Panc1 (cell line): ENCODE measurements around the gene RPP25. TPM values are rescaled to one million over a fixed set of nuclear protein-coding genes. Genes with fewer than 3 reads are reported as not detected.

ENCODE experiments used
- ATAC-seq: fragments of 200-7000 bp; cut with Tn5 transposase; 2 replicates; pipeline ENCODE4 v1.9.1; 2020; ENCODE audit warnings: mild to moderate bottlenecking, moderate library complexity
- BruUV-seq: library from RNA; stranded (reverse); fragments of 400-500 nt; replicated peaks from 2 replicates; lab custom pipeline; 2021; lab: Mats Ljungman, UMichigan
- CTCF ChIA-PET: fragments of 300-600 bp; sonication (Branson Sonifier 250); formaldehyde crosslinking; loops from one replicate; lab custom pipeline; 2022; ENCODE audit warnings: antibody characterized with exemption; lab: Charles Lee
- POLR2A ChIA-PET: fragments of 300-600 bp; sonication (Branson Sonifier 250); formaldehyde crosslinking; loops from one replicate; lab custom pipeline; 2022; ENCODE audit warnings: antibody characterized with exemption; lab: Charles Lee
- DNase-seq: peaks from one replicate; pipeline ENCODE4 v3.0.0-alpha.2; 2010; ENCODE audit warnings: low read depth, low spot score
- H3K27ac ChIP-seq: 2 replicates; pipeline ENCODE4 v1.5.1; 2011; ENCODE audit warnings: mild to moderate bottlenecking, low read length, inconsistent platforms
- H3K27me3 ChIP-seq: fragments of 200-500 bp; sonication (Bioruptor generic); 2 replicates; pipeline ENCODE4 v1.6.0; 2014; ENCODE audit warnings: low read length, inconsistent platforms; ENCODE audit not compliant: control insufficient read depth, insufficient read depth
- H3K36me3 ChIP-seq: fragments of 200-500 bp; sonication (Bioruptor generic); 2 replicates; pipeline ENCODE4 v1.5.1; 2014; ENCODE audit warnings: inconsistent platforms, mild to moderate bottlenecking, low read length, moderate library complexity; ENCODE audit not compliant: control insufficient read depth, insufficient read depth
- H3K4me1 ChIP-seq: 2 replicates; pipeline ENCODE4 v1.5.1; 2011; ENCODE audit warnings: inconsistent platforms, mild to moderate bottlenecking, low read length, moderate library complexity; ENCODE audit not compliant: control insufficient read depth, insufficient read depth
- H3K4me3 ChIP-seq, 2 experiments: 2 replicates each; pipeline ENCODE4 v1.5.1; 2011 to 2012; ENCODE audit warnings: low read depth in 2 of 2, low read length in 2 of 2, mild to moderate bottlenecking in 2 of 2, inconsistent platforms in 1 of 2, moderate library complexity in 1 of 2
- H3K9me3 ChIP-seq: fragments of 200-500 bp; sonication (Bioruptor generic); 2 replicates; pipeline ENCODE4 v1.5.1; 2014; ENCODE audit warnings: low read depth, mild to moderate bottlenecking, inconsistent platforms, low read length, moderate library complexity; ENCODE audit not compliant: control insufficient read depth, insufficient read depth
- POLR2AphosphoS5 ChIP-seq: IDR thresholded peaks from 2 replicates; pipeline ENCODE4 v1.6.1; 2012; ENCODE audit warnings: mild to moderate bottlenecking, low read depth, low read length, moderate library complexity
- SIN3A ChIP-seq: IDR thresholded peaks from 2 replicates; pipeline ENCODE4 v1.6.1; 2012; ENCODE audit warnings: low read depth, mild to moderate bottlenecking, low read length, moderate library complexity, borderline replicate concordance; ENCODE audit not compliant: insufficient read depth
- TCF7L2 ChIP-seq: IDR thresholded peaks from 2 replicates; pipeline ENCODE4 v1.6.1; 2011; ENCODE audit warnings: mild to moderate bottlenecking, low read depth, low read length, inconsistent platforms
- in situ Hi-C: cut with HindIII; loops from 2 replicates; pipeline ENCODE4 v1.10.0; 2016; ENCODE audit warnings: low sequenced_read_pairs, low pct_unique_long_range_greater_than_20kb
- intact Hi-C: fragments of 100-400 bp; cut with micrococcal nuclease; formaldehyde crosslinking; loops from one replicate; pipeline ENCODE4 v1.10.0; 2022; ENCODE audit not compliant: unreplicated experiment
- total RNA-seq: library from RNA; stranded (reverse); gene quantifications from one replicate; pipeline ENCODE4 v1.2.1, GENCODE V29; 2021; ENCODE audit not compliant: unreplicated experiment
- TF ChIP-seq, protein P1 (sequence below): fragments of 450-650 bp; IDR thresholded peaks from 2 replicates; pipeline ENCODE4 v1.5.1; 2017; ENCODE audit warnings: mild to moderate bottlenecking
- TF ChIP-seq, protein P2 (sequence below), 2 experiments: IDR thresholded peaks; 2 replicates each; pipeline ENCODE4 v1.6.1; 2011 to 2012; ENCODE audit warnings: low read depth in 2 of 2, control low read depth in 1 of 2, low read length in 1 of 2, mild to moderate bottlenecking in 1 of 2, moderate library complexity in 1 of 2; ENCODE audit not compliant: insufficient read depth in 1 of 2

RPP25 gene
- total RNA-seq, 1 experiment from 2014 or later = 40.1 TPM

DNA sequence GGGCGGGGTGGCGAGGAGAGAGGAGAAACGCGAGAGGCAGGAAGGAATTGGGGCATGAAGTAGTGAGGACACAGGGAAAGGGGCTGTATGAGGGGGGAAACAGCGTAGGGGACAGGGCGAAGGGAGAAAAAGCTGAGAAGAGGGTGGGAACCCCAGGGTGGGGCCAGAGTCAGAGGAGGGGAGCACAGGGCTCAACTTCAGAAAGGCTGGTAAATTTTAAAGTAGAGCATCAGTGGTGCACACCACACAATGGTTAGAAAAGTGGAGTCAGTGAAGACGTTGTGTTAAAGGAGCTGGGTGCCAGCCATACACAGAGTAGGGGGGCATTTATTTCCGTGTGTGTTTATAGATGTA lies 3.0 kb upstream of the RPP25 start:
- intact Hi-C loops (loop anchor here (5.0 to 10.0 kb wide), 2 partner anchors 185 to 243 kb away; partner anchors contain the start of gene C15orf39), in situ Hi-C loops (no loop called here)
- no peak for ATAC-seq

DNA sequence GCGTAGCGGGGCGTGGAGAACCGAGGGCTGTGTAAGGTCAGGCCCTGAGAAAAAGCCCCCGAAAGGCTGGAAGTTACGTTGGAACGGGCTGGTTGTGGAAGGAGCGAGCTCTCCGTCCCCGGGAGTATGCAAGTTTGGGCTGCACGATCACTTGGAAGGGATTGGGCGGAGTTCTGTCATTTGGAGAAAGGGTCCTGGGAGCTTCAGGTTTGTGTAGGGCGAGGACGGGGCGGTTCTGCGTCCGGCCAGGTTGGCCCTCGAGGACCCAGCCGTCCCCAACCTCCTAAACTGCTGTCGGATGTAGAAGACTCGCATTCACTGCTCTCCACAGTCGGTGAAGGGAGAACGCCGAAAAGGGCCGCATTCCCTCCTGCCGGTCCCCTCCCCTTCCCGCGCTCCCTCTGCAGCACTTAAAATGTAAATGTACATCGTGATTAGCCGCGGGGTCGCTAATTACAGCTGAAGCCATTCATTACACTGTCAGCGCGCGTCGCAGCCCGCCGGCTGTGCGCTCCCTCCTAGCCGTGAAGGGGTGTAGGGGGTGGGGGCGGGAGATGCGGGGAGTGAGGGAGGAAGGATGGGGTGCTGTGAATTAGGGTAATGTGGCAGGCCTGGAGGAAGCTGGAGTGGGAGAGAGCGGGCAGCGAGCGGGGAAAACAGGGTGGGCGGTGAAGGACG lies 2.5 kb upstream of the RPP25 start:
- ChIA-PET CTCF (no interaction called here), POLR2A (no interaction called here)
- BruUV-seq = no TSS peak
- TF ChIP-seq POLR2AphosphoS5 (no peak; the same call in 1 of the 2 replicates), TCF7L2 (no peak), SIN3A (no peak)
- TF ChIP-seq, protein P1, sequence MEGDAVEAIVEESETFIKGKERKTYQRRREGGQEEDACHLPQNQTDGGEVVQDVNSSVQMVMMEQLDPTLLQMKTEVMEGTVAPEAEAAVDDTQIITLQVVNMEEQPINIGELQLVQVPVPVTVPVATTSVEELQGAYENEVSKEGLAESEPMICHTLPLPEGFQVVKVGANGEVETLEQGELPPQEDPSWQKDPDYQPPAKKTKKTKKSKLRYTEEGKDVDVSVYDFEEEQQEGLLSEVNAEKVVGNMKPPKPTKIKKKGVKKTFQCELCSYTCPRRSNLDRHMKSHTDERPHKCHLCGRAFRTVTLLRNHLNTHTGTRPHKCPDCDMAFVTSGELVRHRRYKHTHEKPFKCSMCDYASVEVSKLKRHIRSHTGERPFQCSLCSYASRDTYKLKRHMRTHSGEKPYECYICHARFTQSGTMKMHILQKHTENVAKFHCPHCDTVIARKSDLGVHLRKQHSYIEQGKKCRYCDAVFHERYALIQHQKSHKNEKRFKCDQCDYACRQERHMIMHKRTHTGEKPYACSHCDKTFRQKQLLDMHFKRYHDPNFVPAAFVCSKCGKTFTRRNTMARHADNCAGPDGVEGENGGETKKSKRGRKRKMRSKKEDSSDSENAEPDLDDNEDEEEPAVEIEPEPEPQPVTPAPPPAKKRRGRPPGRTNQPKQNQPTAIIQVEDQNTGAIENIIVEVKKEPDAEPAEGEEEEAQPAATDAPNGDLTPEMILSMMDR = no peak
- TF ChIP-seq, protein P2, sequence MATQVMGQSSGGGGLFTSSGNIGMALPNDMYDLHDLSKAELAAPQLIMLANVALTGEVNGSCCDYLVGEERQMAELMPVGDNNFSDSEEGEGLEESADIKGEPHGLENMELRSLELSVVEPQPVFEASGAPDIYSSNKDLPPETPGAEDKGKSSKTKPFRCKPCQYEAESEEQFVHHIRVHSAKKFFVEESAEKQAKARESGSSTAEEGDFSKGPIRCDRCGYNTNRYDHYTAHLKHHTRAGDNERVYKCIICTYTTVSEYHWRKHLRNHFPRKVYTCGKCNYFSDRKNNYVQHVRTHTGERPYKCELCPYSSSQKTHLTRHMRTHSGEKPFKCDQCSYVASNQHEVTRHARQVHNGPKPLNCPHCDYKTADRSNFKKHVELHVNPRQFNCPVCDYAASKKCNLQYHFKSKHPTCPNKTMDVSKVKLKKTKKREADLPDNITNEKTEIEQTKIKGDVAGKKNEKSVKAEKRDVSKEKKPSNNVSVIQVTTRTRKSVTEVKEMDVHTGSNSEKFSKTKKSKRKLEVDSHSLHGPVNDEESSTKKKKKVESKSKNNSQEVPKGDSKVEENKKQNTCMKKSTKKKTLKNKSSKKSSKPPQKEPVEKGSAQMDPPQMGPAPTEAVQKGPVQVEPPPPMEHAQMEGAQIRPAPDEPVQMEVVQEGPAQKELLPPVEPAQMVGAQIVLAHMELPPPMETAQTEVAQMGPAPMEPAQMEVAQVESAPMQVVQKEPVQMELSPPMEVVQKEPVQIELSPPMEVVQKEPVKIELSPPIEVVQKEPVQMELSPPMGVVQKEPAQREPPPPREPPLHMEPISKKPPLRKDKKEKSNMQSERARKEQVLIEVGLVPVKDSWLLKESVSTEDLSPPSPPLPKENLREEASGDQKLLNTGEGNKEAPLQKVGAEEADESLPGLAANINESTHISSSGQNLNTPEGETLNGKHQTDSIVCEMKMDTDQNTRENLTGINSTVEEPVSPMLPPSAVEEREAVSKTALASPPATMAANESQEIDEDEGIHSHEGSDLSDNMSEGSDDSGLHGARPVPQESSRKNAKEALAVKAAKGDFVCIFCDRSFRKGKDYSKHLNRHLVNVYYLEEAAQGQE (IDR thresholded peaks at IDR 0.05; ENCODE audit: insufficient read depth in 1 of 2, low read depth in 2 of 2, low read length in 1 of 2) = no peak
- intact Hi-C loops (loop anchor here (5.0 to 10.0 kb wide), 2 partner anchors 184 to 243 kb away; partner anchors contain the start of gene C15orf39), in situ Hi-C loops (no loop called here)
- Histone ChIP-seq H3K4me3 (peak overlapping the region; percentile 79 to 96), H3K27ac (peak overlapping the region; percentile 96), H3K9me3 (no peaks in the 10 kb centered on the region), H3K4me1 (peaks cover 28% of the 10 kb centered on the region), H3K27me3 (no peaks in the 10 kb centered on the region), H3K36me3 (no peaks in the 10 kb centered on the region)
- no peak for ATAC-seq
- no peak for DNase-seq

More for the DNA sequence above, 3.0 kb upstream of the RPP25 start:
- H3K4me3 ChIP-seq = peak overlapping the region; percentile 79 to 96
- no peak for TF ChIP-seq SIN3A
- TF ChIP-seq, protein P1 = no peak
- TF ChIP-seq, protein P2 (IDR thresholded peaks at IDR 0.05; ENCODE audit: insufficient read depth in 1 of 2, low read depth in 2 of 2, low read length in 1 of 2) = no peak
- no peak for DNase-seq
- no peaks in the 10 kb centered on the region for H3K27me3 ChIP-seq
- ChIA-PET CTCF (no interaction called here), POLR2A (no interaction called here)
- H3K4me1 ChIP-seq = peaks cover 24% of the 10 kb centered on the region
- BruUV-seq = no TSS peak
- no peaks in the 10 kb centered on the region for H3K36me3 ChIP-seq
- H3K9me3 ChIP-seq = no peaks in the 10 kb centered on the region
- H3K27ac ChIP-seq = 0 out of 2 replicates have a peak overlapping the region, but pooled peaks have one; percentile 17
